Heart left ventricle (tissue), 13 donors: ENCODE results near the gene CCDC201.

ENCODE experiments used
- POLR2A ChIP-seq, 2 donors: fragments of 450-650 bp; IDR thresholded peaks; one replicate each; pipeline ENCODE4 v1.6.1; 2017; ENCODE audit warnings: antibody characterized with exemption in 2 of 2, mild to moderate bottlenecking in 2 of 2, moderate library complexity in 2 of 2
- TF ChIP-seq, protein P1 (sequence below), 12 donors: fragments of 200-600 bp; sonication (generic) in 4 of 12; IDR thresholded peaks; one replicate each; pipeline versions ENCODE4 v1.5.0 to v1.8.0; 2018 to 2022; ENCODE audit warnings: antibody characterized with exemption in 12 of 12, mild to moderate bottlenecking in 5 of 12
- donor health status: ischemic (EF 13 %, LVEDD 7.1; RV severe dilation, severe dysfunction).
- donor health status: DM: no; HTN: yes; CAD: no.
- donor health status: DM: no; HTN: no; CAD: no.
- donor health status: ischemic (EF 25% LVEDD 6.9; RV normal size, moderate dysfunction).
- donor health status: ischemic (EF 25% LVEDD 5.7; RV mildly dilated, moderate dysfunction).
- donor health status: ischemic (EF 35%, LVEDD 5.7; RV mildly dilated, moderate dysfunction).
- donor health status: nonischemic (EF 11% LVEDD 7.7; RV severe dilation, severe dysfunction).
- donor health status: DM: yes; HTN: yes; CAD: no.
- donor health status: PGD.
- donor health status: ischemic (EF 29% LVEDD 5.4; RV normal size, mild dysfunction).
- donor health status: nonischemic (EF 23%, LVEDD 6.1; RV moderate dilation, normal function).

DNA sequence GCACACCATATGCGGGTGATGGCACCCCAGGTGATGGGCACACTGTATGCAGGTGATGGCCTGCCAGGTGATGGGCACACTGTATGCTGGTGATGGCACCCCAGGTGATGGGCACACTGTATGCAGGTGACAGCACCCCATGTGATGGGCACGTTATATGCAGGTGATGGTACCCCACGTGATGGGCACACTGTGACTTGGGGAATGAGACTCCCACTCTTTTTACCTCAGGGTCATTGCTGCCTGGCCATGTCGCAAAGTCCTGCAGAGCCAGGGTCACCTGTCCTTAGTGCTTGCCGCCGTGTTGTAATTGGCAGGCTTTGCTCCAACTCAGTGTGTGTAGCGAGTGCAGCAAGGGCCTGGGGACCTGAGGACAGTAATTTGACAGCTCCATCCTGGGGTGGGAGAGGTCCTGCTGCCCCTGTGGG, 7.6 kb upstream of the CCDC201 start:
- TF ChIP-seq, protein P1, sequence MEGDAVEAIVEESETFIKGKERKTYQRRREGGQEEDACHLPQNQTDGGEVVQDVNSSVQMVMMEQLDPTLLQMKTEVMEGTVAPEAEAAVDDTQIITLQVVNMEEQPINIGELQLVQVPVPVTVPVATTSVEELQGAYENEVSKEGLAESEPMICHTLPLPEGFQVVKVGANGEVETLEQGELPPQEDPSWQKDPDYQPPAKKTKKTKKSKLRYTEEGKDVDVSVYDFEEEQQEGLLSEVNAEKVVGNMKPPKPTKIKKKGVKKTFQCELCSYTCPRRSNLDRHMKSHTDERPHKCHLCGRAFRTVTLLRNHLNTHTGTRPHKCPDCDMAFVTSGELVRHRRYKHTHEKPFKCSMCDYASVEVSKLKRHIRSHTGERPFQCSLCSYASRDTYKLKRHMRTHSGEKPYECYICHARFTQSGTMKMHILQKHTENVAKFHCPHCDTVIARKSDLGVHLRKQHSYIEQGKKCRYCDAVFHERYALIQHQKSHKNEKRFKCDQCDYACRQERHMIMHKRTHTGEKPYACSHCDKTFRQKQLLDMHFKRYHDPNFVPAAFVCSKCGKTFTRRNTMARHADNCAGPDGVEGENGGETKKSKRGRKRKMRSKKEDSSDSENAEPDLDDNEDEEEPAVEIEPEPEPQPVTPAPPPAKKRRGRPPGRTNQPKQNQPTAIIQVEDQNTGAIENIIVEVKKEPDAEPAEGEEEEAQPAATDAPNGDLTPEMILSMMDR (IDR thresholded peaks at IDR 0.05) = no peak
- TF ChIP-seq POLR2A (IDR thresholded peaks at IDR 0.05) = no peak
